ENCODE data around the gene DRC3.
"Not testable (repeated sequence)": the region's sequence is repeated elsewhere in the genome, so short reads cannot be mapped to it uniquely, and the experiment has no call there.

The DRC3 gene

GRCh38 chr17:17942846-17943245 lies 29.8 kb upstream of the DRC3 start:
- DNase-seq: no peak

GRCh38 chr17:17943281-17943984 lies 29.2 kb upstream of the DRC3 start:
- DNase-seq: no peak

GRCh38 chr17:17944242-17944641 lies 28.4 kb upstream of the DRC3 start:
- peak; percentile 42 for DNase-seq

GRCh38 chr17:17944743-17945142 lies 27.9 kb upstream of the DRC3 start:
- peak; percentile 58 for DNase-seq

GRCh38 chr17:17946093-17946492 lies 26.6 kb upstream of the DRC3 start:
- no peak for DNase-seq

GRCh38 chr17:17947309-17947708 lies 25.4 kb upstream of the DRC3 start:
- DNase-seq: no peak

- no peak for DNase-seq
These were observed 24.7 kb upstream of the DRC3 start for GRCh38 chr17:17947966-17948365.

GRCh38 chr17:17950347-17950746 lies 22.3 kb upstream of the DRC3 start:
- DNase-seq: no peak

GRCh38 chr17:17950806-17951205 lies 21.9 kb upstream of the DRC3 start:
- DNase-seq: no peak

- no peak for DNase-seq
These were observed 21.1 kb upstream of the DRC3 start for GRCh38 chr17:17951524-17951923.

GRCh38 chr17:17952691-17953090 lies 20.0 kb upstream of the DRC3 start:
- no peak for DNase-seq

- DNase-seq: no peak
These were observed 18.6 kb upstream of the DRC3 start for GRCh38 chr17:17954079-17954478.

- not testable (repeated sequence) for DNase-seq
These were observed 16.8 kb upstream of the DRC3 start for GRCh38 chr17:17955790-17956341.

GRCh38 chr17:17957584-17957916 lies 15.1 kb upstream of the DRC3 start:
- no peak for DNase-seq

GRCh38 chr17:17958982-17959381 lies 13.7 kb upstream of the DRC3 start:
- no peak for DNase-seq

- peak; percentile 46 for DNase-seq
These were observed 12.9 kb upstream of the DRC3 start for GRCh38 chr17:17959520-17960361.

- DNase-seq: no peak
These were observed 12.1 kb upstream of the DRC3 start for GRCh38 chr17:17960500-17961030.

- DNase-seq: no peak
These were observed 9.6 kb upstream of the DRC3 start for GRCh38 chr17:17963066-17963465.

- no peak for DNase-seq
These were observed 8.8 kb upstream of the DRC3 start for GRCh38 chr17:17963694-17964436.

- no peak for DNase-seq
These were observed 8.0 kb upstream of the DRC3 start for GRCh38 chr17:17964710-17965109.

- no peak for DNase-seq
These were observed 7.4 kb upstream of the DRC3 start for GRCh38 chr17:17965152-17965721.

- no peak for DNase-seq
These were observed 6.3 kb upstream of the DRC3 start for GRCh38 chr17:17966399-17966798.
